HCT116 (cell line): ENCODE measurements around the gene PROSER3. TPM values are rescaled to one million over a fixed set of nuclear protein-coding genes. Genes with fewer than 3 reads are reported as not detected.

Source experiments
- ATAC-seq: fragments of 200-7000 bp; cut with Tn5 transposase; 2 replicates; pipeline ENCODE4 v1.9.1; 2020; ENCODE audit warnings: mild to moderate bottlenecking, moderate library complexity
- BruUV-seq: library from RNA; stranded (reverse); fragments of 400-500 nt; replicated peaks from 2 replicates; lab custom pipeline; 2021; lab: Mats Ljungman, UMichigan
- CTCF ChIA-PET: fragments of 300-600 bp; sonication (Branson Sonifier 250); formaldehyde crosslinking; loops from one replicate; lab custom pipeline; 2021; ENCODE audit warnings: antibody characterized with exemption; lab: Charles Lee
- POLR2A ChIA-PET: fragments of 300-600, 350-600 bp; sonication (Branson Sonifier 250); formaldehyde crosslinking; loops from one replicate; lab custom pipeline; 2021; ENCODE audit warnings: antibody characterized with exemption; lab: Charles Lee
- RAD21 ChIA-PET, 2 experiments: fragments of 300-600 bp; sonication (Branson Sonifier 250); formaldehyde crosslinking; loops; one replicate each; lab custom pipeline; 2023; ENCODE audit warnings: low total read pairs in 2 of 2; ENCODE audit not compliant: uncharacterized antibody in 2 of 2, unreplicated experiment in 2 of 2, low non-redundant PET in 1 of 2; lab: Charles Lee
- DNase-seq: peaks from one replicate; pipeline ENCODE4 v3.0.0-alpha.2; 2010; ENCODE audit warnings: low read depth, low spot score
- H2AFZ ChIP-seq: fragments of 200-600 bp; shearing (Covaris generic), sonication (generic); 2 replicates; pipeline ENCODE4 v1.6.1; 2017; ENCODE audit warnings: low read depth, mixed run types, mixed read lengths, antibody characterized with exemption, low read length; ENCODE audit not compliant: poor library complexity, severe bottlenecking
- H3K27ac ChIP-seq: 2 replicates; pipeline ENCODE4 v1.5.1; 2012; ENCODE audit warnings: low read depth, low read length
- H3K27me3 ChIP-seq: fragments of 200-600 bp; sonication (generic); 2 replicates; pipeline ENCODE4 v1.6.1; 2016; ENCODE audit warnings: mixed run types, low read length, mixed read lengths; ENCODE audit not compliant: insufficient read depth
- H3K36me3 ChIP-seq, 2 experiments: fragments of 200-500 bp in 1 of 2; fragments of 200-600 bp in 1 of 2; sonication (Bioruptor generic) in 1 of 2; sonication (generic) in 1 of 2; 2 replicates each; pipeline versions ENCODE4 v1.5.1 to v1.6.1; 2014 to 2016; ENCODE audit warnings: low read length in 2 of 2, inconsistent platforms in 1 of 2, mixed read lengths in 1 of 2, mixed run types in 1 of 2; ENCODE audit not compliant: insufficient read depth in 2 of 2, control insufficient read depth in 1 of 2
- H3K4me1 ChIP-seq, 2 experiments: fragments of 200-600 bp in 1 of 2; sonication (generic) in 1 of 2; 2 replicates each; pipeline versions ENCODE4 v1.5.1 to v1.6.1; 2012 to 2017; ENCODE audit warnings: low read length in 2 of 2, inconsistent platforms in 1 of 2, mild to moderate bottlenecking in 1 of 2, mixed read lengths in 1 of 2, mixed run types in 1 of 2, moderate library complexity in 1 of 2; ENCODE audit not compliant: insufficient read depth in 2 of 2, control insufficient read depth in 1 of 2
- H3K4me2 ChIP-seq: fragments of 200-600 bp; sonication (generic); 2 replicates; pipeline ENCODE4 v1.6.1; 2017; ENCODE audit warnings: mixed run types, low read length, mixed read lengths
- H3K4me3 ChIP-seq, 2 experiments: fragments of 200-600 bp in 1 of 2; sonication (generic) in 1 of 2; replicated peaks in 1 of 2; 2 replicates each; pipeline ENCODE4 v1.5.1; 2011 to 2016; ENCODE audit warnings: low read length in 2 of 2, control low read depth in 1 of 2, low read depth in 1 of 2, mild to moderate bottlenecking in 1 of 2, mixed read lengths in 1 of 2, mixed run types in 1 of 2
- H3K79me2 ChIP-seq: fragments of 200-600 bp; sonication (generic); 2 replicates; pipeline ENCODE4 v1.6.1; 2017; ENCODE audit warnings: mild to moderate bottlenecking, mixed run types, low read length, moderate library complexity, mixed read lengths; ENCODE audit not compliant: insufficient read depth
- H3K9ac ChIP-seq: fragments of 200-600 bp; sonication (generic); 2 replicates; pipeline ENCODE4 v1.6.1; 2016; ENCODE audit warnings: low read length, mixed read lengths
- H3K9me2 ChIP-seq: fragments of 200-600 bp; sonication (generic), shearing (Covaris generic); 2 replicates; pipeline ENCODE4 v1.6.1; 2017; ENCODE audit warnings: mixed run types, mild to moderate bottlenecking, moderate library complexity; ENCODE audit not compliant: insufficient read depth
- H3K9me3 ChIP-seq, 2 experiments: fragments of 200-500 bp in 1 of 2; fragments of 200-600 bp in 1 of 2; sonication (Bioruptor generic) in 1 of 2; sonication (generic) in 1 of 2; 2 replicates each; pipeline ENCODE4 v1.6.1; 2014 to 2017; ENCODE audit warnings: low read length in 2 of 2, mixed read lengths in 2 of 2, inconsistent platforms in 1 of 2, low read depth in 1 of 2, mild to moderate bottlenecking in 1 of 2, mixed run types in 1 of 2, moderate library complexity in 1 of 2; ENCODE audit not compliant: control insufficient read depth in 1 of 2, insufficient read depth in 1 of 2
- H4K20me1 ChIP-seq: fragments of 200-600 bp; sonication (generic), shearing (Covaris generic); 2 replicates; pipeline ENCODE4 v1.6.1; 2017; ENCODE audit warnings: mixed run types, mild to moderate bottlenecking, moderate library complexity; ENCODE audit not compliant: insufficient read depth
- CBX3 ChIP-seq: IDR thresholded peaks from 2 replicates; pipeline ENCODE4 v1.6.1; 2012; ENCODE audit warnings: low read depth
- CEBPB ChIP-seq: IDR thresholded peaks from 2 replicates; pipeline ENCODE4 v1.6.1; 2012; ENCODE audit warnings: low read depth
- EGR1 ChIP-seq: IDR thresholded peaks from 2 replicates; pipeline ENCODE4 v1.6.1; 2012; ENCODE audit warnings: low read depth
- EZH2phosphoT487 ChIP-seq: fragments of 200-600 bp; IDR thresholded peaks from 2 replicates; pipeline ENCODE4 v1.6.1; 2018; ENCODE audit warnings: antibody characterized with exemption, borderline replicate concordance
- POLR2A ChIP-seq: IDR thresholded peaks from 2 replicates; pipeline ENCODE4 v1.7.0; 2011; ENCODE audit warnings: borderline replicate concordance; ENCODE audit not compliant: insufficient read depth, insufficient read length; ENCODE audit errors: extremely low read depth
- POLR2AphosphoS5 ChIP-seq: IDR thresholded peaks from 2 replicates; pipeline ENCODE4 v1.6.1; 2011; ENCODE audit warnings: mild to moderate bottlenecking, low read depth, low read length, moderate library complexity
- SP1 ChIP-seq: IDR thresholded peaks from 2 replicates; pipeline ENCODE4 v1.6.1; 2012; ENCODE audit warnings: low read depth
- SRF ChIP-seq: IDR thresholded peaks from 2 replicates; pipeline ENCODE4 v1.6.1; 2012; ENCODE audit warnings: low read depth
- TCF7L2 ChIP-seq: IDR thresholded peaks from 2 replicates; pipeline ENCODE4 v1.7.0; 2011; ENCODE audit warnings: borderline replicate concordance, inconsistent platforms; ENCODE audit not compliant: insufficient read depth, insufficient read length; ENCODE audit errors: extremely low read depth
- YY1 ChIP-seq: IDR thresholded peaks from 2 replicates; pipeline ENCODE4 v1.6.1; 2011; ENCODE audit warnings: low read length, low read depth, moderate library complexity, mild to moderate bottlenecking; ENCODE audit not compliant: insufficient replicate concordance; ENCODE audit errors: extremely low read depth
- ZFX ChIP-seq: fragments of 450-650 bp; IDR thresholded peaks from 2 replicates; pipeline ENCODE4 v1.6.1; 2017
- ZNF274 ChIP-seq: fragments of 200-500 bp; sonication (Bioruptor generic); IDR thresholded peaks from 2 replicates; pipeline ENCODE4 v1.6.1; 2014; ENCODE audit warnings: mild to moderate bottlenecking, low read depth, low read length, inconsistent platforms
- intact Hi-C: fragments of 100-400 bp; cut with micrococcal nuclease; formaldehyde crosslinking; loops from 2 replicates; pipeline ENCODE4 v1.10.0; 2022
- total RNA-seq: library from RNA; stranded (reverse); gene quantifications from one replicate; pipeline ENCODE4 v1.2.1, GENCODE V29; 2021; ENCODE audit not compliant: unreplicated experiment
- TF ChIP-seq, protein P1 (sequence below): IDR thresholded peaks from 2 replicates; pipeline ENCODE4 v1.6.1; 2012
- TF ChIP-seq, protein P2 (sequence below): IDR thresholded peaks from 2 replicates; pipeline ENCODE4 v1.6.1; 2011; ENCODE audit warnings: mild to moderate bottlenecking, low read length, moderate library complexity; ENCODE audit not compliant: insufficient replicate concordance; ENCODE audit errors: extremely low read depth
- TF ChIP-seq, protein P3 (sequence below): IDR thresholded peaks from 2 replicates; pipeline ENCODE4 v1.6.1; 2012

The PROSER3 gene
- total RNA-seq, 1 experiment from 2014 or later, result 42.5 TPM

DNA sequence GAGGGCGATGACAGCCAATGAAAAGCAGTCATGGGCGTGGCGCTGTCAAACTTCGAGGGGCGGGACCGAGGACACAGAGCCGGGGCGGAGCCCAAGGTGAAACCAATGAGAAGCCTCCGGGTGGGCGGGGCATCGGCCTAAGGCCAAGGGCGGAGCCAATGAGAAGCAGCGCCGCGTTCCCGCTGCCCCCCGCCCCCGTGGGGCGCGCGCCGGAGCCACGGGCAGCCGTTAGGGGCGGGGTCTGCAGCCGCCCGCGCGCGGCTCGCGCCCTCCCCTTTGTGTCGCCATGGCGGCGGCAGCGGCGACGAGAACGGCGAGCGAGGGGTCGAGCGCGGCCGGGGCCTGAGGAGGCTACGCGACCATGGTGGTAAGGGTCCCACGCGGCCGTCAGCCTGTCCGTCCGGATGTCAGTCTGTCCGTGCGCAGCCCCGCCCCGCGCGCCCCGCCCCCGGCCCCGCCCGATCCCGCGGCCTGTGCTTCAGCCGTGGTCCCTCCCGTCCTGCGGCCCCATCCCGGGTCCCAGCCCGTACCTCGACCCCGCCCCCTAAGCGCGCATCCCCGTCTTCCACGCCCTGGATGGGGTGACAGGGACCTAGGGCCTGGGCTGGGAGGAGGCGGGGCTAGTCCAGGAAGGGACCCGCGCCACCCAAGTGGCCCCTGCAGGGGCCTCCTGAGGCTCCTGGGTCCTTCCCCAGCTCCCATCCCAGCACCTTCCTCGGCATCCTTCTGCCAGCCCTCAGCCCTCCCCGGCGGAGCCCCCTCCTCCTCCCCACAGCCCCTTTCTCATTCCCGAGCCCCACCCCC is 17.5 kb downstream of the PROSER3 start, which contains the start of gene ARHGAP33:
Gene ARHGAP33 (plus strand): TSS at position 267 of the 804 bp plus-strand sequence. CDS start 95 bp downstream, at position 362.
- ChIA-PET CTCF (no interaction called here), RAD21 (no interaction called here), POLR2A (no interaction called here)
- intact Hi-C loops, result no loop called here
- Histone ChIP-seq H3K36me3 (no peaks in the 10 kb centered on the region), H3K4me3 (peak within 1 kb of the TSS; percentile 65 to 67), H3K9ac (peak within 1 kb of the TSS; percentile 51), H3K4me2 (peak within 1 kb of the TSS; percentile 77), H3K9me3 (no peaks in the 10 kb centered on the region), H3K27ac (no peak within 1 kb of the TSS; the same call in 1 of the 2 replicates), H3K79me2 (0 out of 2 replicates have a peak, but pooled peaks cover 3% of the 10 kb centered on the region), H4K20me1 (no peaks in the 10 kb centered on the region), H2AFZ (peak within 1 kb of the TSS; percentile 17), H3K9me2 (no peaks in the 10 kb centered on the region), H3K4me1 (peaks cover 9 to 16% of the 10 kb centered on the region in 2 experiments; a peak in 3 of 4 replicates), H3K27me3 (no peaks in the 10 kb centered on the region)
- TF ChIP-seq ZFX, result peak; percentile 33; the same call in 1 of the 2 replicates
- no peak for TF ChIP-seq ZNF274
- peak; percentile 44 for TF ChIP-seq POLR2AphosphoS5
- TF ChIP-seq SP1, result peak; percentile 73
- no TSS peak for BruUV-seq
- DNase-seq (peak; percentile 95), ATAC-seq (peak; percentile 95)

DNA sequence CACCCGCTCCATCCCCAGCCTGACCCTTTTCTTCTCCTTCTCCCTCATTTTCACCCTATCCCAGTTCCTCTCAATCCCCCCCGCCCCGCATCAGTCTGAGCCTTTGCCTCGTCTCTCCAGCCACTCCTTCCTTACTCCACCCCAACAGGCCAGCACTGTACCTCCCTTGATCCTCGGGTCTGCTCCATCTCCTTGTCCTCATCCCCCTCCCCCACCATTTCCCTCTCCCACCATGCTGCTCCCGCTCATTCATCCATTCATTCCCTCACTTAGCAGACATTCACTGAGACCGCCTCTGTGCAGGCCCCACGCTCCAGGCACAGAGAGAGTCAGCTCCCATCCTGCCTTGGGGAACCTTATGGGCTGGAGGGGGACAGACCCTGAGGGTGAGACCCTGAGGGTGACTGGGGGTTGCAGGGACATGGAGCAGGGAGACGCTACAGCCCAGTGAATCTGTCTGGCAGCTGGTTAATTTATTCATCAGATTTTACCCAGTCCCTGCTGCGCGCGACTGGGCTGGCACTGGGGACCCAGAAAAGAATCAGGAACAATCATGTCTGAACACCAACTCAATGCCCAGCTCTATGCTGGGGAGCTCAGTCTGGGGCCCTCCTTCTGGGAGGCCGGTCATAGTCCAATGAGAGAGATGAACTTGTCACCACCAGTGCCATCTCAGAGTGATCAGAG is 18.3 kb downstream of the PROSER3 start:
- peaks cover 0 to 2% of the 10 kb centered on the region in 2 experiments; a peak in 1 of 4 replicates for H3K36me3 ChIP-seq
- peak overlapping the region; percentile 77 for H3K4me2 ChIP-seq
- BruUV-seq, result TSS peak; percentile 61
- ChIA-PET POLR2A (no interaction called here), CTCF (no interaction called here), RAD21 (no interaction called here)
- no peak overlapping the region for H3K27ac ChIP-seq
- H3K9me2 ChIP-seq, result no peaks in the 10 kb centered on the region
- H3K9ac ChIP-seq, result peak overlapping the region; percentile 51
- H3K9me3 ChIP-seq, result no peaks in the 10 kb centered on the region
- DNase-seq (no peak), ATAC-seq (no peak)
- intact Hi-C loops, result no loop called here
- 0 out of 2 replicates have a peak, but pooled peaks cover 3% of the 10 kb centered on the region for H3K79me2 ChIP-seq
- peaks cover 9 to 16% of the 10 kb centered on the region in 2 experiments; a peak in 3 of 4 replicates for H3K4me1 ChIP-seq
- H3K4me3 ChIP-seq, result peak overlapping the region; percentile 65 to 67
- no peaks in the 10 kb centered on the region for H4K20me1 ChIP-seq
- H2AFZ ChIP-seq, result no peak overlapping the region
- TF ChIP-seq, protein P1, sequence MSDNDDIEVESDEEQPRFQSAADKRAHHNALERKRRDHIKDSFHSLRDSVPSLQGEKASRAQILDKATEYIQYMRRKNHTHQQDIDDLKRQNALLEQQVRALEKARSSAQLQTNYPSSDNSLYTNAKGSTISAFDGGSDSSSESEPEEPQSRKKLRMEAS, result no peak
- TF ChIP-seq SP1 (no peak), EGR1 (no peak), POLR2A (no peak), TCF7L2 (no peak), CBX3 (no peak), YY1 (no peak), POLR2AphosphoS5 (no peak), CEBPB (no peak), EZH2phosphoT487 (no peak), SRF (no peak)
- TF ChIP-seq, protein P2, sequence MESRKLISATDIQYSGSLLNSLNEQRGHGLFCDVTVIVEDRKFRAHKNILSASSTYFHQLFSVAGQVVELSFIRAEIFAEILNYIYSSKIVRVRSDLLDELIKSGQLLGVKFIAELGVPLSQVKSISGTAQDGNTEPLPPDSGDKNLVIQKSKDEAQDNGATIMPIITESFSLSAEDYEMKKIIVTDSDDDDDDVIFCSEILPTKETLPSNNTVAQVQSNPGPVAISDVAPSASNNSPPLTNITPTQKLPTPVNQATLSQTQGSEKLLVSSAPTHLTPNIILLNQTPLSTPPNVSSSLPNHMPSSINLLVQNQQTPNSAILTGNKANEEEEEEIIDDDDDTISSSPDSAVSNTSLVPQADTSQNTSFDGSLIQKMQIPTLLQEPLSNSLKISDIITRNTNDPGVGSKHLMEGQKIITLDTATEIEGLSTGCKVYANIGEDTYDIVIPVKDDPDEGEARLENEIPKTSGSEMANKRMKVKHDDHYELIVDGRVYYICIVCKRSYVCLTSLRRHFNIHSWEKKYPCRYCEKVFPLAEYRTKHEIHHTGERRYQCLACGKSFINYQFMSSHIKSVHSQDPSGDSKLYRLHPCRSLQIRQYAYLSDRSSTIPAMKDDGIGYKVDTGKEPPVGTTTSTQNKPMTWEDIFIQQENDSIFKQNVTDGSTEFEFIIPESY, result no peak
- TF ChIP-seq, protein P3, sequence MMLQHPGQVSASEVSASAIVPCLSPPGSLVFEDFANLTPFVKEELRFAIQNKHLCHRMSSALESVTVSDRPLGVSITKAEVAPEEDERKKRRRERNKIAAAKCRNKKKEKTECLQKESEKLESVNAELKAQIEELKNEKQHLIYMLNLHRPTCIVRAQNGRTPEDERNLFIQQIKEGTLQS, result no peak
- no peaks in the 10 kb centered on the region for H3K27me3 ChIP-seq
